Esophagus squamous epithelium (tissue), 4 donors: ENCODE results near the gene ATL1.

Experiments
- POLR2A ChIP-seq, 4 donors: fragments of 450-650 bp; IDR thresholded peaks; one replicate each; pipeline ENCODE4 v1.6.1; 2017; ENCODE audit warnings: antibody characterized with exemption in 4 of 4, mild to moderate bottlenecking in 4 of 4, moderate library complexity in 3 of 4
- TF ChIP-seq, protein P1 (sequence below), 6 experiments: fragments of 450-650 bp in 4 of 6; fragments of 200-600 bp in 2 of 6; sonication (generic) in 2 of 6; IDR thresholded peaks; one replicate each; pipeline ENCODE4 v1.5.1; 2016 to 2019; ENCODE audit warnings: antibody characterized with exemption in 6 of 6, mild to moderate bottlenecking in 4 of 6, moderate library complexity in 4 of 6

- TF ChIP-seq POLR2A (IDR thresholded peaks at IDR 0.05): no peak
- TF ChIP-seq, protein P1, sequence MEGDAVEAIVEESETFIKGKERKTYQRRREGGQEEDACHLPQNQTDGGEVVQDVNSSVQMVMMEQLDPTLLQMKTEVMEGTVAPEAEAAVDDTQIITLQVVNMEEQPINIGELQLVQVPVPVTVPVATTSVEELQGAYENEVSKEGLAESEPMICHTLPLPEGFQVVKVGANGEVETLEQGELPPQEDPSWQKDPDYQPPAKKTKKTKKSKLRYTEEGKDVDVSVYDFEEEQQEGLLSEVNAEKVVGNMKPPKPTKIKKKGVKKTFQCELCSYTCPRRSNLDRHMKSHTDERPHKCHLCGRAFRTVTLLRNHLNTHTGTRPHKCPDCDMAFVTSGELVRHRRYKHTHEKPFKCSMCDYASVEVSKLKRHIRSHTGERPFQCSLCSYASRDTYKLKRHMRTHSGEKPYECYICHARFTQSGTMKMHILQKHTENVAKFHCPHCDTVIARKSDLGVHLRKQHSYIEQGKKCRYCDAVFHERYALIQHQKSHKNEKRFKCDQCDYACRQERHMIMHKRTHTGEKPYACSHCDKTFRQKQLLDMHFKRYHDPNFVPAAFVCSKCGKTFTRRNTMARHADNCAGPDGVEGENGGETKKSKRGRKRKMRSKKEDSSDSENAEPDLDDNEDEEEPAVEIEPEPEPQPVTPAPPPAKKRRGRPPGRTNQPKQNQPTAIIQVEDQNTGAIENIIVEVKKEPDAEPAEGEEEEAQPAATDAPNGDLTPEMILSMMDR (IDR thresholded peaks at IDR 0.05): no peak
Measured at GRCh38 chr14:50616275-50616674, 56.3 kb downstream of the ATL1 start.
